ENCODE results near the gene ARHGEF4. TPM values are rescaled to one million over a fixed set of nuclear protein-coding genes. Genes with fewer than 3 reads are reported as not detected.

ARHGEF4 gene
- total RNA-seq, 1 experiment from 2014 or later: 12.6 TPM

- Histone ChIP-seq H3K27me3 (ENCODE audit: insufficient read depth, low read length) (no peaks in the 10 kb centered on the region), H3K18ac (ENCODE audit: insufficient read length, low read depth, low read length) (no peak overlapping the region), H3K27ac (ENCODE audit: insufficient read length, low read depth, low read length) (no peak overlapping the region), H3K79me2 (ENCODE audit: insufficient read depth, low read length) (no peaks in the 10 kb centered on the region), H3K9me3 (ENCODE audit: control insufficient read depth, low read depth, low read length) (no peaks in the 10 kb centered on the region), H2BK12ac (ENCODE audit: insufficient read length, low read depth, low read length) (no peak overlapping the region), H3K4me1 (ENCODE audit: insufficient read depth, low read length) (no peaks in the 10 kb centered on the region), H3K9ac (ENCODE audit: extremely low read depth, insufficient read length, low read length) (no peak overlapping the region), H3K23me2 (ENCODE audit: insufficient read length, low read depth, low read length, poor library complexity, severe bottlenecking) (no peaks in the 10 kb centered on the region), H2AK5ac (ENCODE audit: insufficient read length, low read length) (no peak overlapping the region), H4K91ac (ENCODE audit: insufficient read length, low read depth, low read length) (no peak overlapping the region), H4K8ac (replicated peaks; ENCODE audit: insufficient read length, low read depth, low read length) (no peak overlapping the region), H2BK5ac (ENCODE audit: insufficient read length, low read length) (no peak overlapping the region), H2AFZ (ENCODE audit: low read length) (no peak overlapping the region), H3K14ac (ENCODE audit: insufficient read depth, low read length) (no peak overlapping the region), H4K20me1 (ENCODE audit: control insufficient read depth, insufficient read depth, insufficient read length) (no peaks in the 10 kb centered on the region), H3K4me2 (ENCODE audit: insufficient read depth, insufficient read length, low read length) (no peak overlapping the region), H4K5ac (ENCODE audit: insufficient read length, low read depth, low read length) (no peak overlapping the region), H3K23ac (ENCODE audit: insufficient read length, low read depth, low read length) (no peak overlapping the region), H3K56ac (ENCODE audit: insufficient read length, low read depth, low read length) (no peak overlapping the region), H3T11ph (ENCODE audit: low read length) (no peak overlapping the region), H2BK120ac (ENCODE audit: low read depth, low read length, poor library complexity, severe bottlenecking) (no peak overlapping the region), H2BK15ac (ENCODE audit: low read depth, low read length) (no peak overlapping the region), H3K79me1 (ENCODE audit: insufficient read depth, low read depth, low read length, poor library complexity, severe bottlenecking) (no peaks in the 10 kb centered on the region), H2BK20ac (ENCODE audit: low read depth, low read length, poor library complexity, severe bottlenecking) (no peak overlapping the region), H3K4ac (ENCODE audit: low read depth, low read length) (no peak overlapping the region)
- Mint-ChIP-seq H3K36me3 (ENCODE audit: insufficient read depth in 1 of 3, low read depth in 3 of 3) (peaks cover 0 to 3% (median 0%) of the 10 kb centered on the region in 3 experiments; a peak in 1 of 7 replicates), H3K4me3 (no peak overlapping the region), H3K4me1 (peaks cover 0 to 3% of the 10 kb centered on the region in 2 experiments; a peak in 1 of 4 replicates), H3K27ac (no peak overlapping the region), H3K27me3 (ENCODE audit: low read depth) (no peaks in the 10 kb centered on the region), H3K9me3 (no peaks in the 10 kb centered on the region; a peak in 2 of 5 replicates)
- no peak for DNase-seq
- no CpG with 5 or more reads among the region's 6 CpGs for WGBS (ENCODE audit: extremely low coverage, insufficient read length, low lambda C conversion rate)
- no peak for TF ChIP-seq CTCF (conservative IDR thresholded peaks at IDR 0.05)
These were observed 45.5 kb downstream of the ARHGEF4 start for GRCh38 chr2:130882111-130882690.
